NCI-H69 (cell line): ENCODE measurements around the gene CFAP61.
"Not testable (repeated sequence)": the region's sequence is repeated elsewhere in the genome, so short reads cannot be mapped to it uniquely, and the experiment has no call there.

Experiments used
- DNase-seq: peaks from one replicate; lab custom pipeline; 2025; lab: John Stamatoyannopoulos, UW

CFAP61 gene

GRCh38 chr20:20321134-20321533 lies 268.8 kb downstream of the CFAP61 start:
- DNase-seq, result no peak

- no peak for DNase-seq
These were observed 269.6 kb downstream of the CFAP61 start for GRCh38 chr20:20321917-20322316.

- DNase-seq, result no peak
These were observed 270.6 kb downstream of the CFAP61 start for GRCh38 chr20:20322912-20323311.

- no peak for DNase-seq
These were observed 275.4 kb downstream of the CFAP61 start for GRCh38 chr20:20327746-20328145.

- no peak for DNase-seq
These were observed 277.2 kb downstream of the CFAP61 start for GRCh38 chr20:20329564-20329963.

GRCh38 chr20:20331156-20331555 lies 278.8 kb downstream of the CFAP61 start:
- DNase-seq, result no peak

- DNase-seq, result peak; percentile 76
These were observed 279.5 kb downstream of the CFAP61 start for GRCh38 chr20:20331817-20332216.

- DNase-seq, result no peak
These were observed 281.5 kb downstream of the CFAP61 start for GRCh38 chr20:20333866-20334265.

- DNase-seq, result no peak
These were observed 282.2 kb downstream of the CFAP61 start for GRCh38 chr20:20334489-20334888.

- DNase-seq, result no peak
These were observed 285.9 kb downstream of the CFAP61 start for GRCh38 chr20:20338133-20338730.

- no peak for DNase-seq
These were observed 288.1 kb downstream of the CFAP61 start for GRCh38 chr20:20340443-20340842.

- peak; percentile 28 for DNase-seq
These were observed 289.0 kb downstream of the CFAP61 start for GRCh38 chr20:20341371-20341770.

GRCh38 chr20:20342066-20342465 lies 289.7 kb downstream of the CFAP61 start:
- DNase-seq, result no peak

- DNase-seq, result no peak
These were observed 291.6 kb downstream of the CFAP61 start for GRCh38 chr20:20343932-20344331.

- DNase-seq, result no peak
These were observed 292.1 kb downstream of the CFAP61 start for GRCh38 chr20:20344476-20344875.

- DNase-seq, result no peak
These were observed 301.2 kb downstream of the CFAP61 start for GRCh38 chr20:20353576-20353975.

- DNase-seq, result not testable (repeated sequence)
These were observed 303.2 kb downstream of the CFAP61 start for GRCh38 chr20:20355503-20355902.

GRCh38 chr20:20358801-20359200 lies 306.5 kb downstream of the CFAP61 start:
- peak; percentile 84 for DNase-seq

- no peak for DNase-seq
These were observed 307.3 kb downstream of the CFAP61 start for GRCh38 chr20:20359628-20360027.

GRCh38 chr20:20360464-20360863 lies 308.1 kb downstream of the CFAP61 start:
- DNase-seq, result peak; percentile 86

- peak; percentile 96 for DNase-seq
These were observed 310.6 kb downstream of the CFAP61 start for GRCh38 chr20:20362774-20363433.

GRCh38 chr20:20363434-20363798 lies 311.1 kb downstream of the CFAP61 start:
- peak; percentile 92 for DNase-seq

- peak; percentile 86 for DNase-seq
These were observed 311.7 kb downstream of the CFAP61 start for GRCh38 chr20:20363799-20364592.
